D341Med (cell line): ENCODE measurements around the gene PSMF1.
"Not testable (repeated sequence)": the region's sequence is repeated elsewhere in the genome, so short reads cannot be mapped to it uniquely, and the experiment has no call there.

Experiments
- DNase-seq: peaks from one replicate; pipeline ENCODE4 v3.0.0; 2012; ENCODE audit warnings: low spot score

The PSMF1 gene

GRCh38 chr20:1215386-1216170 lies 97.2 kb downstream of the PSMF1 start:
- no peak for DNase-seq

GRCh38 chr20:1216527-1217427 lies 98.4 kb downstream of the PSMF1 start:
- DNase-seq: not testable (repeated sequence)
